OCI-LY1 (cell line): ENCODE measurements around the gene TNFAIP8.

Experiments used
- H2AFZ ChIP-seq: fragments of 200-600 bp; sonication (generic), shearing (Covaris generic); 2 replicates; pipeline ENCODE4 v1.6.0; 2014; ENCODE audit warnings: antibody characterized with exemption, mild to moderate bottlenecking, low read length
- H3F3A ChIP-seq: fragments of 200-600 bp; sonication (generic), shearing (Covaris generic); 2 replicates; pipeline ENCODE4 v1.6.0; 2014; ENCODE audit warnings: mild to moderate bottlenecking, antibody characterized with exemption, low read length, moderate library complexity; ENCODE audit not compliant: insufficient read depth
- H3K27ac ChIP-seq: fragments of 200-600 bp; sonication (generic); 2 replicates; pipeline ENCODE4 v1.5.1; 2014; ENCODE audit warnings: low read length, mixed run types, mild to moderate bottlenecking, low read depth; ENCODE audit not compliant: poor library complexity, severe bottlenecking
- H3K27me3 ChIP-seq: fragments of 200-600 bp; sonication (generic); 2 replicates; pipeline ENCODE4 v1.6.0; 2014; ENCODE audit warnings: antibody characterized with exemption, mild to moderate bottlenecking, low read length, moderate library complexity; ENCODE audit not compliant: insufficient read depth
- H3K36me3 ChIP-seq: fragments of 200-600 bp; sonication (generic); 2 replicates; pipeline ENCODE4 v1.6.1; 2014; ENCODE audit warnings: mild to moderate bottlenecking, antibody characterized with exemption, low read length, moderate library complexity, mixed read lengths; ENCODE audit not compliant: insufficient read depth
- H3K4me1 ChIP-seq: fragments of 200-600 bp; sonication (generic); 2 replicates; pipeline ENCODE4 v1.5.1; 2014; ENCODE audit warnings: mild to moderate bottlenecking, low read length, moderate library complexity; ENCODE audit not compliant: insufficient read depth, severe bottlenecking
- H3K4me2 ChIP-seq: fragments of 200-600 bp; sonication (generic), shearing (Covaris generic); 2 replicates; pipeline ENCODE4 v1.6.1; 2014; ENCODE audit warnings: low read length
- H3K4me3 ChIP-seq: fragments of 200-600 bp; sonication (generic); 2 replicates; pipeline ENCODE4 v1.5.1; 2014; ENCODE audit warnings: low read length, low read depth, mild to moderate bottlenecking, mixed read lengths; ENCODE audit not compliant: poor library complexity, severe bottlenecking
- H3K79me2 ChIP-seq: fragments of 200-600 bp; shearing (Covaris generic); 2 replicates; pipeline ENCODE4 v1.6.1; 2016; ENCODE audit warnings: mixed run types, low read length, mixed read lengths; ENCODE audit not compliant: insufficient read depth
- H3K9ac ChIP-seq: fragments of 200-600 bp; sonication (generic), shearing (Covaris generic); 2 replicates; pipeline ENCODE4 v1.6.1; 2014; ENCODE audit warnings: mild to moderate bottlenecking, low read length, mixed read lengths
- H3K9me2 ChIP-seq: fragments of 200-600 bp; sonication (generic), shearing (Covaris generic); 2 replicates; pipeline ENCODE4 v1.6.1; 2014; ENCODE audit warnings: low read depth, mild to moderate bottlenecking, low read length, mixed read lengths
- H3K9me3 ChIP-seq: fragments of 200-600 bp; shearing (Covaris generic); 2 replicates; pipeline ENCODE4 v1.6.1; 2014; ENCODE audit warnings: low read length, mixed read lengths
- H4K20me1 ChIP-seq: fragments of 200-600 bp; sonication (generic), shearing (Covaris generic); 2 replicates; pipeline ENCODE4 v1.6.0; 2016; ENCODE audit warnings: mild to moderate bottlenecking, low read length; ENCODE audit not compliant: insufficient read depth
- EZH2 ChIP-seq: fragments of 200-600 bp; sonication (generic), shearing (Covaris generic); IDR thresholded peaks from 2 replicates; pipeline ENCODE4 v1.8.0; 2017; ENCODE audit warnings: borderline replicate concordance, mixed run types, mild to moderate bottlenecking, antibody characterized with exemption, low read length, moderate library complexity, mixed read lengths
- TF ChIP-seq, protein P1 (sequence below): fragments of 200-600 bp; sonication (generic), shearing (Covaris generic); IDR thresholded peaks from 2 replicates; pipeline ENCODE4 v1.5.1; 2017; ENCODE audit warnings: mild to moderate bottlenecking, antibody characterized with exemption, low read length, moderate library complexity, mixed read lengths

Gene TNFAIP8

DNA sequence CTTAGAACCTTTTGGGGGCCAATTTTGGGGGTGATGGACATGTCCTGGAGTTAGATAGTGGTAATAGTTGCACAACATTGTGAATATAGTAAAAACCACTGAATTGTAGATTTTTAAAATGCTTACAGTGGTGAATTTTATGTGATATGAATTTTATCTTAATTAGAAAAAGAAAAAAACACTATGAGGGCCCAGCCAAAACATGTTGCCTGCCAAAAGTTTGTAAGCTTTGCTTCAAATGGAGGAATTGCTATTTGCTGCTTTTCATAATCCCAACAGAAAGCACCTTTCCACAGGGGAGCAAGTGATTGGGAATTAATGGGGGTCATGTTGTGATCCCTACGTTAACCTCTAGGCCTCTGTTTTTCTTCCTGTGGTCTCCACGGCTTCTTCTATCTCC lies 19.1 kb downstream of the TNFAIP8 start:
- no peaks in the 10 kb centered on the region for H3K9me2 ChIP-seq
- no peaks in the 10 kb centered on the region for H4K20me1 ChIP-seq
- H3K4me3 ChIP-seq, result no peak overlapping the region
- H3F3A ChIP-seq, result no peaks in the 10 kb centered on the region
- H3K9me3 ChIP-seq, result no peaks in the 10 kb centered on the region
- no peak overlapping the region for H3K27ac ChIP-seq
- H3K79me2 ChIP-seq, result peaks cover 89% of the 10 kb centered on the region
- TF ChIP-seq, protein P1, sequence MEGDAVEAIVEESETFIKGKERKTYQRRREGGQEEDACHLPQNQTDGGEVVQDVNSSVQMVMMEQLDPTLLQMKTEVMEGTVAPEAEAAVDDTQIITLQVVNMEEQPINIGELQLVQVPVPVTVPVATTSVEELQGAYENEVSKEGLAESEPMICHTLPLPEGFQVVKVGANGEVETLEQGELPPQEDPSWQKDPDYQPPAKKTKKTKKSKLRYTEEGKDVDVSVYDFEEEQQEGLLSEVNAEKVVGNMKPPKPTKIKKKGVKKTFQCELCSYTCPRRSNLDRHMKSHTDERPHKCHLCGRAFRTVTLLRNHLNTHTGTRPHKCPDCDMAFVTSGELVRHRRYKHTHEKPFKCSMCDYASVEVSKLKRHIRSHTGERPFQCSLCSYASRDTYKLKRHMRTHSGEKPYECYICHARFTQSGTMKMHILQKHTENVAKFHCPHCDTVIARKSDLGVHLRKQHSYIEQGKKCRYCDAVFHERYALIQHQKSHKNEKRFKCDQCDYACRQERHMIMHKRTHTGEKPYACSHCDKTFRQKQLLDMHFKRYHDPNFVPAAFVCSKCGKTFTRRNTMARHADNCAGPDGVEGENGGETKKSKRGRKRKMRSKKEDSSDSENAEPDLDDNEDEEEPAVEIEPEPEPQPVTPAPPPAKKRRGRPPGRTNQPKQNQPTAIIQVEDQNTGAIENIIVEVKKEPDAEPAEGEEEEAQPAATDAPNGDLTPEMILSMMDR, result no peak
- TF ChIP-seq EZH2, result no peak
- H3K4me1 ChIP-seq, result peaks cover 16% of the 10 kb centered on the region
- H3K4me2 ChIP-seq, result no peak overlapping the region
- no peak overlapping the region for H2AFZ ChIP-seq
- peaks cover 20% of the 10 kb centered on the region for H3K36me3 ChIP-seq
- H3K9ac ChIP-seq, result no peak overlapping the region
- no peaks in the 10 kb centered on the region for H3K27me3 ChIP-seq

DNA sequence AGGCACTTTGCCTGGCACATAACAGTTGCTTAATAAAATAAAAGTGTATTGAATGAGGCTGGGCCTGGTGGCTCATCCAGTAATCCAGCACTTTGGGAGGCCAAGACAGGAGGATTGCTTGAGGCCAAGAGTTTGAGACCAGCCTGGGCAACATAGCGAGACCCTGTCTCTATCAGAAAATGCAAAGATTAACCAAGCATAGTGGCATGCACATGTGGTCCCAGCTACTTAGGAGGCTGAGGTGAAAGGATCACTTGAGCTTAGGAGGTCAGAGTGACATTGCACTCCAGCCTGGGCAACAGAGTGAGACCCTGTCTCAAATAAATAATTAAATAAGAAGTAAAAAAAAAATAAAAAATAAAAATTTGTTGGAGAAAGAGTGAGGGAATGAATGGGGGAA lies 21.2 kb downstream of the TNFAIP8 start:
- Histone ChIP-seq H3K4me3 (no peak overlapping the region), H4K20me1 (no peaks in the 10 kb centered on the region), H3K4me1 (peaks cover 27% of the 10 kb centered on the region), H3K9ac (no peak overlapping the region), H2AFZ (no peak overlapping the region), H3K9me3 (no peaks in the 10 kb centered on the region), H3K27ac (no peak overlapping the region), H3F3A (no peaks in the 10 kb centered on the region), H3K9me2 (no peaks in the 10 kb centered on the region), H3K36me3 (peaks cover 10% of the 10 kb centered on the region; the same call in 1 of the 2 replicates), H3K4me2 (no peak overlapping the region), H3K27me3 (no peaks in the 10 kb centered on the region), H3K79me2 (peaks cover 90% of the 10 kb centered on the region)
- no peak for TF ChIP-seq EZH2
- TF ChIP-seq, protein P1, result no peak

DNA sequence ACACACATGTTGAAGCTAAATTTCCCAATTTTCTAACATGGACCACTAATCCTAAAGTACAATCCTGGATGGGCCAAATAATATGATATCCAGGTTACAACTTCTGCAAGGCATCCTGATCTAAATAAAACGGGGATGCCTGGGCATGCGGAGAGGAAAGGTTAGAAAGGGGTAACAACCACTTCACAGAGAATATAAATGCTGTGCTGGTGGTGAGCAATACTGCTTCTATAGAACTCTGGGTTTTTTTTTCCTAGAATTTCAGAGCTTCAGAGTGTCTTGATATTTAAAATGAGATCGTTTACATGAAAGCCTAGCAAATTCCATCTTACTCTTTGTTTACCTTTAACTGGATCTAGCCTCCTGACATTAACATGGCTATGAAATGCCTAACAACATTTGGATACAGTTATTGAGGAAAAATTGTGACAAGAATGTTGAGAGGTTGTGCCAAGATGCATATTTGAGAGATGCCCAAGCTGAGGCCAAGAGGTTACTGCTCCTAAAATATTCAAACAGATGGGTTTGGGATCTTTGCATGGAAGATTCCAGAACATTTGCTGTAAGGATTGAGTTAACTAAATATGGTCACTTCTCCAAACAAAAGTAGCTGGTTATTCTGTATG lies 22.4 kb downstream of the TNFAIP8 start:
- Histone ChIP-seq H3F3A (no peaks in the 10 kb centered on the region), H3K27me3 (no peaks in the 10 kb centered on the region), H4K20me1 (no peaks in the 10 kb centered on the region), H3K27ac (no peak overlapping the region), H2AFZ (no peak overlapping the region), H3K9ac (no peak overlapping the region), H3K9me2 (no peaks in the 10 kb centered on the region), H3K9me3 (no peaks in the 10 kb centered on the region), H3K4me3 (no peak overlapping the region), H3K79me2 (peaks cover 91% of the 10 kb centered on the region), H3K36me3 (peaks cover 10% of the 10 kb centered on the region; the same call in 1 of the 2 replicates), H3K4me2 (no peak overlapping the region), H3K4me1 (peaks cover 38% of the 10 kb centered on the region)
- TF ChIP-seq, protein P1, result no peak
- TF ChIP-seq EZH2, result no peak
